HG03066 (cell line): ENCODE measurements around the gene C16orf86.

Experiments used
- ATAC-seq: cut with Tn5 transposase; IDR thresholded peaks from one replicate; pipeline ENCODE4 v1.9.1; 2021; ENCODE audit warnings: low read depth; ENCODE audit not compliant: unreplicated experiment

C16orf86 gene

GRCh38 chr16:67666559-67667452, at the start of gene C16orf86, which contains the start of gene ENKD1:
C16orf86 (plus strand) TSS chr16:67666814; CDS start chr16:67666971, 157 bp downstream.
ENKD1 (minus strand) TSS chr16:67666750; CDS start chr16:67666442, 308 bp downstream.
- ATAC-seq = peak; percentile 59

GRCh38 chr16:67628216-67628615, 38.4 kb upstream of the C16orf86 start:
- no peak for ATAC-seq

GRCh38 chr16:67632415-67633172, 34.0 kb upstream of the C16orf86 start:
- no peak for ATAC-seq

GRCh38 chr16:67636713-67637112, 29.9 kb upstream of the C16orf86 start:
- no peak for ATAC-seq

- no peak for ATAC-seq
Observed at GRCh38 chr16:67637625-67638024, 29.0 kb upstream of the C16orf86 start.

- no peak for ATAC-seq
Observed at GRCh38 chr16:67641779-67642708, 24.6 kb upstream of the C16orf86 start.

GRCh38 chr16:67644038-67644437, 22.6 kb upstream of the C16orf86 start:
- ATAC-seq = no peak

- peak; percentile 27 for ATAC-seq
Observed at GRCh38 chr16:67645397-67646121, 21.1 kb upstream of the C16orf86 start.

- no peak for ATAC-seq
Observed at GRCh38 chr16:67647111-67647651, 19.4 kb upstream of the C16orf86 start.

- no peak for ATAC-seq
Observed at GRCh38 chr16:67647681-67648080, 18.9 kb upstream of the C16orf86 start.

GRCh38 chr16:67648088-67648763, 18.4 kb upstream of the C16orf86 start:
- no peak for ATAC-seq

- no peak for ATAC-seq
Observed at GRCh38 chr16:67648764-67649407, 17.7 kb upstream of the C16orf86 start.

GRCh38 chr16:67649494-67649931, 17.1 kb upstream of the C16orf86 start:
- no peak for ATAC-seq

GRCh38 chr16:67650023-67650422, 16.6 kb upstream of the C16orf86 start:
- ATAC-seq = no peak

GRCh38 chr16:67651039-67651438, 15.6 kb upstream of the C16orf86 start:
- no peak for ATAC-seq

GRCh38 chr16:67651847-67652246, 14.8 kb upstream of the C16orf86 start:
- no peak for ATAC-seq

- no peak for ATAC-seq
Observed at GRCh38 chr16:67652578-67653127, 14.0 kb upstream of the C16orf86 start.
